Measurements from ENCODE around the gene CLDN5.

Gene CLDN5

DNA sequence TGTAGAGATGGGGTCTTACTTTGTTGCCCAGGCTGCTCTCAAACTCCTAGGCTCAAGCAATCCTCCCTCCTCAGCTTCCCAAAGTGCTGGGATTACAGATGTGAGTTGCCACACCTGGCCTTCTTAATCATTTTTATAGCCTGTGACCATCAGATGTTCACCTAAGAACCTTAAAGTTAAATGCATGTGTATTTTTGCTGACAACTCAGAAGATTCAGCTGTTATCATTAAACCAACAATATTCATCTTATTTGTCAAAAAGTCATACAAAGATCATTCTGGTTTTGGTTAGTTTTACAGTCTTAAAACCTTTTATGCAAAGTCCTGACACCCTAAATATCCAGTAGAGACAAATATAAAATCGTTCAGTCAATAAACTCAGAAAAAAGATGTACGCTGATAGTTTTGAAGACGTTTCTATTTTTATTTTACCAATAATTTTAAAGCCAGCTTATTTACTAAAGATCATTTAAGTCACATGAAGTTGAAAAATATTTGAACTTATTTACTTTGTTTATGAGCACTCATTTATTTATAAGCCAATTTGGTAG lies 22.2 kb downstream of the CLDN5 start:
- no peak for DNase-seq

DNA sequence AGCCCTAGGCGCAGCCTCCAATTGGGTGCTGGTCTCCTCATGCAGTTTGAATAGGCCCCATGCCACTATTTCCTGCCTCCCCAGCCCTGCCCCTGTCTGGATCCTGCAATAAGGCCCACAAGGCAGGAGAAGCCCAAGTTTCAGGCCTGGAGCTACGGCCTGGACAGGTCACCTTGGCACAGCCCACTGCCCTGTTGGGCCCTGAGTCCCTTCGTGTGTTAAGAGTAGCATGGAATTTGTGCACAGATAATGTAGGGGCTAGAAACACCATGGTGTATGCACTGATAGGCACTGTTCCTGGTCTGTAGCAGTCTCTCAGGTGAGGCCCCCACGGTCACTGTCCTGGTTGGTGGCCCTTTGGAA lies 24.3 kb downstream of the CLDN5 start:
- no peak for DNase-seq

DNA sequence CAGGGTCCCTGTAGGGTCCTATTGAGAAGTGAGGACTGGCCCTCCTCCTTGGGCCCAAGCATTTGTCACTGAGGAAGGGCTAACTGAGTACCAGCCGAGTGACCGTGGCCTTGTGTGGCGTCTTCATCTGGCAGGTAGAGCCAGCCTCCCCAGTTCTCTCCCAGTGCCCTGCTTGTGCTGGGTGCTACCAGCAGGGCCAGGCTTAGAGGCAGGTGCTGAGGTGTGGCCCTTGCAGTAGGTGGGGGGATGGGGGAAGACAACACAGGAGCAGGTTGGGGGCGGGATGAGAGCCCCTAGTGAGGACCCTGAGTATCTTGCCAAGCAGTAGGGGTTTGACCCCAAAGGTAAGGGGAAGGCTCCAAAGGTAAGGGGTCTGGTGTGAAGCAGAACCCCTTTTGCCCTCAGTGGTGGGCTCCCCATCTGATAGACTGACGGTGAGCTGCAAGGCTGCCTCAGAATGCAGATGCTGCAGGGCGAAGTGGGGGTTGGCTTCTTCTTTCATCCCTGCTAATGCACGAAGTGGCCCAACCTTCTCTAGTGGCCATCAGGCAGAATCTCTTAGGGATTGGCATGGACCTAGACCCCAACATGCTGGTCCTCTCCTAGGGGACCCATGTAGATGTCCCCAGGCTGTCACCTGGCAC lies 24.9 kb downstream of the CLDN5 start:
- DNase-seq = no peak

DNA sequence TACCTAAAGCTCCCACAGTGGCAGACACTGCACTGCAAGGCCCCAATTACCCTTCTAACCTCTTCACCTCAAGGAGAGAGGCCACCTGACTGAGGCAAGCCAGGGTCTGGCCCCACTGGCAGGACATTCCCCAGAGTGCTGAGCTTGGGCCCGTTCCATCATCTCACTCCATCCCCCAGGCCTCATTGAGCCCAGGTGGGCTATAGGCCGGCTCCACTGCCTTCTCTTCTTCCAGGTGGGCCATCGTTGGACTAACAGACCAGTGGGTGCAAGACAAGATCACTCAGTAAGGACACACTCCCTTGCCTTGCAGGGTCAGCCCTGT lies 25.4 kb downstream of the CLDN5 start:
- no peak for DNase-seq

DNA sequence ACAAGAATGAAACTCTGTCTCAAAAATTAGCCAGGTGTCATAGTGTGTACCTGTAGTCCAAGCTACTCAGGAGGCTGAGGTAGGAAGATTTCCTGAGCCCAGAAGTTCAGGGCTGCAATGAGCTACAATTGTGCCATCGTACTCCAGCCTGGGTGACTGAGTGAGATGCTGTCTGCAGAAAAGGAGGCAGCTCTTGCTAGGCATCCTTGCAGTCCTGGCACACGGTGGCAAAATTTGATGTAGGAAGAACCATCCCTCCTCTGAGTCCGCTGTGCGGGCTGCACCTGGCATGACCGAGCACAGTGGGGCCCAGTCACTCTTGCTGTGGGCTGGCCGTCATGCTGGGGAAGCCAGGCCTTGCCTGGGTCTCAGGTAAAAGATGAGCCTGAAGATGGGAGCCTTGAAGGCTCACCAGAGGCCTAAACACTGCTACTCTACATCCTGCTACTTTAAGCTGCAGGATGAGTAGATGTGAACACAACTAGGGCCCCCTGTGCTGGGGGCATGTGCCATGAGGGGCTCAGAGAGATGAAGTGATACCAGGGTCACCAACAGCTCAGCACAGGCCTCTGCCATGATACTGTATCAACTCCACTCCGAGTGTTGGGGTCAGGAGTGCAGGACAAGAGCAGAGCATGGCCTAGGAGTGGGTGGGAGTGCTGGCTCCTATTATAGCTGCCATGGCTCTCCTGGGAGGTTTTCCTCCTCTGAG lies 25.9 kb downstream of the CLDN5 start:
- DNase-seq = no peak

DNA sequence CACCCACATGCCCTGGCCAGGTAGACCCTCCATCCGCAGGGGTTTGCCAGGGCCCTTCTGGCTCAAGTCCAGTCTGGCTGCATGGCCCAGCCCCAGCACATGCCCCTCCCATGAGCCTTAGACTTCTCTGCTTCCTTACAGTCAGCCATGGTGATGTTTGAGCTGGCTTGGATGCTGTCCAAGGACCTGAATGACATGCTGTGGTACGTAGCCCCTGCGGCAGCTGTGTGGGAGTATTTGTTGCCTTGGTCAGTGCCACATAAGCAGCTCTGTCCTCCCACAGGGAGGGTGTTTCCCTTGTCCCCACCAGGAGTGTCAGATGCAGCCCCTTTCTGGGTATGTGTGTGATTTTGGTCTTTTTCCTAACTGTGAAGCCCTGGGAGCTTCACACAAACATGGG lies 27.0 kb downstream of the CLDN5 start:
- DNase-seq = no peak

DNA sequence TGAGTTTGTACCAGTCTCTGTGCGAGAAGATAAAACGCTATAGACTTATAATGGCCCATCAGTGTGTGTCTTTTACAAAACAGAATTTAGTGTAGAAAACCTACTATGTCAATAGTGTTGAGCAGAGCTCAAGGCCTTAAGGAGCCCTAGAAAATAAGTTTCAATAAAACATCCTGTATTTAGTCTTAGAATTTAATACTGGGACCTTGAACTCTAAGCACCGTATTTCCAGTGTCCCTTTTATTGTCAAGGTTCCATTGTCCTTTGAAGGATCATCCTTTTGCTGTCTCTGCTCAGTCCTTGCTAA lies 27.9 kb downstream of the CLDN5 start:
- DNase-seq = no peak

DNA sequence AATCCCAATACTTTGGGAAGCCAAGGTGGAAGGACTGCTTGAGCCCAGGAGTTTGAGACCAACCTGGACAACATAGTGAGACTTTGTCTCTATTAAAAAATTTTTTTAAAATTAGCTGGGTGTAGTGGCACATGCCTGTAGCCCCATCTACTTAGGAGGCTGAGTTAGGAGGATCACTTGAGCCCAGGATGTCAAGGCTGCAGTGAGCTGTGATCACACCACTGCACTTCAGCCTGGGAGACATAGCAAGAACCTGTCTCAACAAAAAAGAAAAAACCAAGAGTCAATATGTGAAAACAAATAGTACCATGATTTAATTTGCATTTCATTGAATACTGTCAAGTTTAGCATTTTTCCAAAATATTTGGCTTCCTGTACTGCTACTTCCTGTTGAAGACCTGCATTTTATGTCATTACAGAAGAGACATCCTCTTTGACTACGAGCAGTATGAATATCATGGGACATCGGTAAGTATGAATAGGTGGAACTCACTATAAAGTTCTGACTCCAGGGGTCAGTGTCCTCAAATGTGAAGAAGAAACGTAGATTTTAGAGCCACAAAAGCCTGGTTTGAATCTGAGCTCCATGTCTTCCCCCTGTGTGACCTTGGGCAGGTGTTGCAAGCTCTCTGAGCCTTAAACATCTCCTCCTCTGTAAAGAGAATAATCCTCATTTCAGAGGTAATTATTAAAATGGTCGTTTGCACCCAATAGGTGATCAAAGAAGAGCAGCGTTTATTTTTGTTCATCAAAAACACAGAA lies 28.5 kb downstream of the CLDN5 start:
- DNase-seq = no peak

DNA sequence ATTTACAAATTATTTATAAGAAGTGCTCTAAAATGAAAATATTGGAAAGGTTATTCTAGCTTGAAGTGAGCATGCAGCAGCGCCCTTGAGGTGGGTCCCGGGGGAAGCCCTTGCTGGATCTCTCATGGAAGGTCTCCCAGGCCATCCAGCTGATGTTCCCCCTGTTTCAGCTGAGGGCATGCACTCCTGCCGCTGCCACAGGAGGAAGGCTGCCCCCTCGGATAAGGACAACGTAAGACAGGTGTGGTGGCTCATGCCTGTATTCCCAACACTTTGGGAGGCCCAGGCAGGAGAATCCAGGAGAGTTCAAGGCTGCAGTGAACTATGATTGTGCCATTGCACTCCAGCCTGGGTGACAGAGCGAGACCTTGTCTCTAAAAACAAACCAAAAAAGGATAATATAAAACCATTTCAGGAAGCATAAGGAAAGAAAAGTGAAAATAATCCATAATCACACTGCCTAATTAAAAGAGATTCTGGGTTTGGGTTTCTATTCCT lies 29.5 kb downstream of the CLDN5 start:
- DNase-seq = no peak

DNA sequence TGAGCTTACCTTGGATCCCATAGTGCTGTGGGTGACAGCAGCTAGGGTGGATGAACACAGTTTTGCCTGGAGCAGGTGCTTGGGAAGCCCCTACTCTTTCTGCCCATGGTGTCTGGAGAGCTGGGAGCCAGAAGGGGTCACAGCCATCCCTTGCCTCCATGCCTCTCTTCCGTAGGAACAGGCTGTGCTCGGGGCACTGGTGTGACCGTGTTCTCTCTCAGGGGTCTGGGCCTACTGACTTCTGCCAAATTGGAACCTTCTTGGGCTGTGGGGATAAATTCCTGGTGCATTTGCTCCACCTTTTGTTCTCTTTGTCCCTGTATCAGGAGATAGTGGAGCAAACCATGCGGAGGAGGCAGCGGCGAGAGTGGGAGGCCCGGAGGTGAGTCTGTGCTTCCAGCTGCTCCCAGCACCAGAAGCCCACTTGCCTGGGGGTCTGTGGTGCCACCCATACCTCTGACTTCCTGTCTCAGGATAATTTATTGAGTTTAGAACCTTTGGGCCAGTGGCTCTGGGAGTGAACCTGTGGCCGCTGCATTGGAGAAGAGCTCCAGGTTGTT lies 30.1 kb downstream of the CLDN5 start:
- no peak for DNase-seq

DNA sequence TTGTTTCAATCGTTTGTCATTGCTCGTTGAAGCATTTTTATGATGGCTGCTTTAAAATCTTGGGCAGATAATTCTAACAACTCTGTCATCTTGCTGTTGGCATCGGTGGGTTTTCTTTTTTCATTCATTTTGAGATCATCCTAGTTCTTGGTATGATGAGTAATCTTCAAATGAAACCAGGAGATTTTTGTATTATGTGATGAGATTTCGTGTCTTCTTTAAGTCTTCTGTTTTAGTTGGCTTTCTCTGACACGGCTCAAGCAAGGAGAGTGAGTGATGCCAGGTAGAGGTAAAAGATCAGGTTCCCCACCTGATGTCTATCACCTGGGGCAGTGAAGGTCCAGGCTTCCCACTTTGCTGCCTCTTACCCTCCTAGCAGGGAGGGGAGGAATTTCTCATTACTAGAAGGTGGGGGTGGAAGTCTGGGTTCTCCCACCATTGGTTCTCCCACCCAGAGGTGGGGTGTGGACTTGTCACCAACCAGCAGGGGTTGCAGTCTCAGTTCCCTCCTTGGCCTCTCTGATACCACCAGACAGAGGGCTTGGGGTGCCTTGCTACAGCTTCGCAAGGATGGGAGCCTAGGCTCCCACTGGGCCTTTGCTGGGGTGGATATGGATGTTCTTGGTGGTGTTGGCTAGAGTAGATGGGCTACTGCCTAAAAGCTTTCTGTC lies 31.6 kb downstream of the CLDN5 start:
- DNase-seq = peak; percentile 32

DNA sequence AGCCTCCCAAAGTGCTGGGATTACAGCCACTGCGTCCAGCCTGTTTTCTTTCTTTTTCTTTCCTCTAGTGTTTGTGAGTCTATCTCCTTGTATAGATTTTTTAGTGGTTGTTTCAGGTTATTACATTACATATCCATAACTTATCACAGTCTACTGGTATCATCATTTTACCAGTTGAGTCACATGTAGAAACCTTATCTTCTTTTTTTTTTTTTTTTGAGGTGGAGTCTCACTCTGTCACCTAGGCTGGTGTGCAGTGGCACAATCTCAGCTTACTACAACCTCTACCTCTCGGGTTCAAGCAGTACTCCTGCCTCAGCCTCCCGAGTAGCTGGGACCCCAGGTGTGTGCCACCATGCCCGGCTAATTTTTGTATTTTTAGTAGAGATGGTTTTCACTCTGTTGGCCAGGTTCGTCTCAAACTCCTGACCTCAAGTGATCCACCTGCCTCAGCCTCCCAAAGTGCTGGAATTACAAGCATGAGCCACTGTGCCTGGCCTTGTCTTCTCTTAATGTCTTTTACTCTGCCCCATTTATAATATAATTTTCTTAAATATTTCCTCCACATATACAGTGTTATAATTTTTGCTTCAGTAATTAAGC lies 33.5 kb downstream of the CLDN5 start:
- no peak for DNase-seq

DNA sequence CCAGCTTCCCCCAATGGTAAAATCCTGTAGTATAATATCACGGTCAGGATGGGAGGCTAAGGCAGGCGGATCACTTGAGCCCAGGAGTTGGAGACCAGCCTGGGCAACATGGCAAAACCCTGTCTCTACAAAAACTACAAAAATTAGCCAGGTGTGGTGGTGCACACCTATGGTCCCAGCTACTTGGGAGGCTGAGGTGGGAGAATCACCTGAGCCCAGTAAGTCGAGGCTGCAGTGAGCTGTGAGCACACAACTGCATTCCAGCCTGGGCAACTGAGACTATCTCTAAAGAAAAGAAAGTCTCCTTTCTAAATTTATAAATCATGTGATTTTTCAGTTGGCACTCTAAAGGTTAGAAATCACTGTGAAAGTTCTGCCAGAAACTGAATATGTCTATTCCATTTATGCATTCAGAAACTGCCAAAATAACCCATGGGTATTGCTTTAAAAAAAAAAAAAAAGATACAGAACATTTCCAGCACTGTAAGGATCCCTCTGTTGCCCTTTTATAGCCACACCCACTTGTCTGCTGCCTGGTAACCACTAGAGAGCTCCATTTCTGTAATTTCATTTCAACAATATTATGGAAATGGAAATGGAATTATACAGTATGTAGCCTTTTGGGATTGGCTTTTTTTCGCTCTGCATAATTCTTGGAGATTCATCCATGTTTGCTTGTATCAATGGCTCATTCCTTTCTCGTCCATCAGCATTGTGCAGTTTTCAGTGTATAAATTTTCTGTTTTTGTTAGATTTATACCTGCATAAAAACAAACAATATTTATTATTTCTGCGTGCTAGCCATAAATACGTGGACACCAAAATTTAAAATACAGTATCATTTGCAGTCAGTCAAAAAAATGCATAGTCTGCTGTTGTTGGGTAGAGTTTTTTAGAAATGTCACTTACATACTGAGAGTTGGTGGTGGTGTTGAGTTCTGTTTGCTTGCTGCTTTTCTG lies 35.0 kb downstream of the CLDN5 start:
- no peak for DNase-seq

DNA sequence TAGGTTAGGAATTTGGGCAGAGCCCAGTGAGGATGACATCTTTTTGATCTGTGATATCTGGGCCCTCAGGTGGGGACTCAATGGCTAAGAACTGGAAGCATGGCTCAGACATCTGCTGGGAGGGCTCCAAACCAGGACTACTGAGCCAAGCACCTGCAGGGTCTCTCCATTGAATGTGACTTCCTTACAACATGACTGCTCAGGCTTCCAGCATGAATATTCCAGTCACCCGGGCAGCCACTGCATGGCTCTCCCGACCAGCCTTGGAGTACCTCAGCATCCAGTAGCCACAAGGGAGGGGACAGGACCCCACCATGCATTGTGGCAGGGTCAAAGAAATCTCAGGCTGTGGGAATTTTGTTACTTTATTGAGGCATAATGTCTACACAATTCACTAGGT lies 35.9 kb downstream of the CLDN5 start:
- no peak for DNase-seq

DNA sequence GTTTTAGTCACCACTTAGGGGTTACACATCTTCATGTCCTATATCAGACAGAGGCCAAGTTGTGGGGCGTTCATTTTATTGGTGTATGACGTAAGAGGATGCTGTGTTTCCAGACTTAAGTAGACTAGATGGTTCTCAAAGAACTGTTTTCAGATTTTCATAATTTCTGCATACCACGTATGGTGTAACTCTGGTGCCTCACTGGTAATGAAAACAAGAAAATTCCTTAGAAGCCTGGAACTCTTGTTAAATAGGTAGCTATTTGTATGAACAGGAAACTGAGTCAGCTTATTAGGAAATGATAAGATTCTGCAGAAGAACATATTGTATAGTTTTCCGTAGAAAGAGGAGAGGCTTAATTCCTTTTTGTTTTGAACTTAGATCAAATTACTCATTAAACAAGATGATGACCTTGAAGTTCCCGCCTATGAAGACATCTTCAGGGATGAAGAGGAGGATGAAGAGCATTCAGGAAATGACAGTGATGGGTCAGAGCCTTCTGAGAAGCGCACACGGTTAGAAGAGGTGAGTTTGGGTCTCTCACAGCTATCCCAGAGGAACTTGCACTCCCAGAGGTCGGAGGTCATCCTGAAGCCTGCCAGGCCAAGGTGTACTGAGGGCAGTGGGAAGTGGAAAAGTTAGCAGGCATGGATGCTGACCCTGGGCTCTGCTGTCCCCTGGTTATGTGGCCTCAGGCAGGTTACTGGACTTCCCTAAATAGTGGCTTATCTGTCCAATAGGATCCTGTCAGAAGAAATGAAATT lies 40.5 kb downstream of the CLDN5 start:
- DNase-seq = no peak

DNA sequence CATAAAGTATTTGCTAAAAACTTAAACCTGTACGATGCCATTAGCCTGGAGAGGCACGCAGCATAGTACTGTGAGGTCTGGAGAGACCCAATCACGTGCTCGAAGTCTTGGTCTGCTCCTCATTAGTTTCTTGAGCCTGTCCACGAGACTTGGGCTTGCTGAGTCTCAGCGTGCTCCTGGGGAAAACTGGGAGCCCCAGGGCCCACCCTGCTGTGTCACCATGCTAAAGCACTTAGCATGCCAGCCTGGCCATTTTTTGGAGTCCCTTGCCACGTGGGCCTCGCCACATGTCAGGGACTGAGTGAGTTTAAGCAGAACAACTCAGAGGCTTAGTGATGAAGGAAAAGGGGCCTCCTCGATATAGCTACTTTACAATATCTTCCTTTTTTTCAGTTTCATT lies 41.9 kb downstream of the CLDN5 start:
- no peak for DNase-seq

DNA sequence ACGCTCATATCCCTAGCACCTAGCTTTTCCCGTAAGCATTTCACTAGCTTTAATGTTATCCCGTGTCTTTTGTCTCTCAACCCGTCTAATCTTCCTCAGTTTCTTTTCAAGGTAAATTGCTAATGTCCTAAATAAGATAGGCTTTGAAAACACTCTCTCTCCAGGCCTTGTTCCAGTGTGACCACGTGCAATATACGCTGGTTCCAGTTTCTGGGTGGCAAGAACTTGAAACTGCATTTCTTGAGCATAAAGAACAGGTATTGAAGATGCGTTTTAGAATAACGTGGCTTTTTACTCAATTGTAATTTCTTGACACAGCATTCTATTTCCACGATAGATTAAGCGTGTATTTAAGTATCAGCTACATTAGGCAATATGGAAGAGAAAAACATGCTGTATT lies 43.4 kb downstream of the CLDN5 start:
- DNase-seq = no peak

DNA sequence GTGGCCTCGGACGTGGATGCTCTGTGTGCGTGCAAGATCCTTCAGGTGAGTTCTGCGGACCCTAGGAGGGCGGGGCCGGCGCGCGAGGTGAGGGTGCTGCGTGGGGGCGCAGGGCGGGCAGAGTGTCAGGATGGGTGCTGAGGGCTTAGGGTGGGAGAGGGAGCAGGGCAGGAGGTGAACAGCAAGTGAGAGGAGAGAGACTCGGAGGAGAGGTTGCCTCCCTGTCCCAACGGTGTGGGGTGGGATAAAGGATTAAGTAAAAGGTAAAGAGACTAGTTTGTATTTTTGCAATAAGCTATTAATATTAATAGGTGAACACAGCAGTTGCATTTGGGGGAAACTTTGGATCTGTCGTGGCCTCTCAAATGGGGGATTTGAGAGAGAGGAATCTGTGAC lies 44.0 kb downstream of the CLDN5 start:
- DNase-seq = no peak

DNA sequence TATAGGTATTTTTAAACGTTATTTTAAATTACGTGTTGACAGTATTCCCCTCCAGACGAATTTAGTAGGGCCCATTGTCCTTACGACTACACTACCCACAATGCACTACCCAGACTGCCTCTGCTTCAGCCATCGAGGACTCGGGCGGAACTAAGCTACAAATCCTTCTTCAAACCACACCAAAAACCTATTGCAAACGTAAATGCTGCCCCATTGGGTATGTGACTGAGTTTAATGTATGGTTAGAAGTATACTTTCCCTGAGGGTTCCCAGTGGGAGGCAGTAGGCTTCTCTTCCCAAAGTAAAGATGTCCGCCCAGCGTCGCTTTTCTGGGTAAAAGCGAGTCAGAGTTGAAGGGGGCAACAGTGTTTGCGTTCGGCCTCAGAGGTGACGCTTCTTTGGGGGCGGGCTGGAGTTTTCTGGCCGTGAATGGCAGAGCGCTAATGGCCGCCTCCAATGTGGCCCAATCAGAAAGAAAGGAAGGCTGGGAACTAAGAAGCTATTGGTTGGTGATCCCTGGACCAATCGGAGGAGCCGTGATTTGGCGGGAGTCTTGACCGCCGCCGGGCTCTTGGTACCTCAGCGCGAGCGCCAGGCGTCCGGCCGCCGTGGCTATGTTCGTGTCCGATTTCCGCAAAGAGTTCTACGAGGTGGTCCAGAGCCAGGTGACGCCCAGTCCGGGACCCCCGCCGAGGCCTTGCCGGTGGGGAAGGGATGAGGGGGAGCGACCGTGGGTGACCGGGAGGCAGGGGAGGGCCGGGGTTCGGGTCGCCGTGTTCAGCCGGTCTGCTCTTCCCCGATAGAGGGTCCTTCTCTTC lies 44.6 kb downstream of the CLDN5 start, which contains the start of gene CDC45:
TSS of gene CDC45 (plus strand) at position 566 of the 818 bp plus-strand sequence. CDS start at position 615, 49 bp downstream.
- peak; percentile 98 for DNase-seq

DNA sequence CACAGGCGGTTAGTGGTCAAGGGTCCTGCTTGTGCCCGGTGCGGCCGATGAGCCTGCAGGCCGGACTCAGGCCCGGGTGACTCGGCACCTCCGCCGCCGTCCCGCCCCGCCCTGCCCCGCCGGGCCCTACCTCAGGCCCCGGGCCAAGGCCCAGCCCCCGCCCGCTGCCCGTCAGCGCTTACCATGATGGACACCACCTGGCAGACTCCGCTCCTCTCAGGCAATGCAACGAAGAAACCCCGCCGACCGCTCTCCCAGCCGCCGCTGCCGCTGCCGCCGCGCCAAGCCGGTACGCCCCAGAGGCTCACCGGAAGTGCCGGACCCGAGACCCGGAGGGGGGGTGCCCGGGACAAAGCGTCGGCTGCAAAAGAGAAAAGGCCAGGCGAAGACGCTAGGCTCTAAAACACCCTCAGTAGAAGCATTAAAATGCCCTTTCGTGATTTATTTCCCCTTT lies 45.3 kb downstream of the CLDN5 start, which contains the start of gene UFD1:
TSS of gene UFD1 (minus strand) at position 293 of the 454 bp plus-strand sequence. CDS start at position 185, 108 bp downstream.
- DNase-seq = peak; percentile 85
